Liver (tissue), 9 donors: ENCODE data around the gene UGGT2. TPM values are rescaled to one million over a fixed set of nuclear protein-coding genes. Genes with fewer than 3 reads are reported as not detected.

ENCODE experiments used
- DNase-seq: peaks from one replicate; pipeline ENCODE4 v3.0.0-alpha.2; 2017; ENCODE audit warnings: low spot score
- H3K27ac ChIP-seq, 2 donors: one replicate each; pipeline ENCODE4 v1.7.0; 2013; ENCODE audit warnings: inconsistent platforms in 2 of 2, low read length in 2 of 2, control low read depth in 1 of 2, low read depth in 1 of 2, mild to moderate bottlenecking in 1 of 2
- H3K27me3 ChIP-seq, 4 donors: one replicate each; pipeline versions ENCODE4 v1.6.1 to v1.7.0; 2013; ENCODE audit warnings: low read length in 3 of 4, inconsistent platforms in 1 of 4, mild to moderate bottlenecking in 1 of 4, moderate library complexity in 1 of 4; ENCODE audit not compliant: control insufficient read depth in 4 of 4, insufficient read depth in 4 of 4
- H3K36me3 ChIP-seq, 4 donors: one replicate each; pipeline versions ENCODE4 v1.6.1 to v1.7.0; 2013; ENCODE audit warnings: low read length in 3 of 4, mild to moderate bottlenecking in 3 of 4, low read depth in 1 of 4, moderate library complexity in 1 of 4; ENCODE audit not compliant: control insufficient read depth in 4 of 4, insufficient read depth in 3 of 4
- H3K4me1 ChIP-seq, 4 donors: one replicate each; pipeline versions ENCODE4 v1.6.1 to v1.7.0; 2013; ENCODE audit warnings: low read length in 3 of 4, mild to moderate bottlenecking in 3 of 4, moderate library complexity in 1 of 4; ENCODE audit not compliant: control insufficient read depth in 4 of 4, insufficient read depth in 4 of 4
- H3K4me3 ChIP-seq, 3 donors: one replicate each; pipeline versions ENCODE4 v1.6.1 to v1.7.0; 2013; ENCODE audit warnings: low read length in 3 of 3, control low read depth in 1 of 3, low read depth in 1 of 3, mild to moderate bottlenecking in 1 of 3
- H3K9ac ChIP-seq, 2 donors: one replicate each; pipeline ENCODE4 v1.7.0; 2013; ENCODE audit warnings: low read length in 2 of 2, mild to moderate bottlenecking in 2 of 2, moderate library complexity in 2 of 2, control low read depth in 1 of 2, low read depth in 1 of 2
- H3K9me3 ChIP-seq, 4 donors: one replicate each; pipeline versions ENCODE4 v1.6.1 to v1.7.0; 2013; ENCODE audit warnings: low read length in 3 of 4; ENCODE audit not compliant: control insufficient read depth in 4 of 4
- EGR1 ChIP-seq, 2 donors: IDR thresholded peaks; 2 replicates each; pipeline ENCODE4 v1.6.1; 2016 to 2018; ENCODE audit warnings: antibody characterized with exemption in 2 of 2, low read depth in 2 of 2
- FOXA1 ChIP-seq: IDR thresholded peaks from 2 replicates; pipeline ENCODE4 v1.6.1; 2016; ENCODE audit warnings: antibody characterized with exemption
- FOXA2 ChIP-seq: IDR thresholded peaks from 2 replicates; pipeline ENCODE4 v1.6.1; 2016; ENCODE audit warnings: antibody characterized with exemption
- GABPA ChIP-seq, 2 donors: IDR thresholded peaks in 1 of 2; conservative IDR thresholded peaks in 1 of 2; 2 replicates each; pipeline ENCODE4 v1.6.1; 2016; ENCODE audit warnings: antibody characterized with exemption in 2 of 2, mild to moderate bottlenecking in 1 of 2, moderate library complexity in 1 of 2
- HNF4A ChIP-seq, 2 donors: conservative IDR thresholded peaks; 2 replicates each; pipeline ENCODE4 v1.6.1; 2016; ENCODE audit warnings: antibody characterized with exemption in 2 of 2, mild to moderate bottlenecking in 2 of 2
- HNF4G ChIP-seq: IDR thresholded peaks from 2 replicates; pipeline ENCODE4 v1.6.1; 2016; ENCODE audit warnings: antibody characterized with exemption
- JUND ChIP-seq, 2 donors: IDR thresholded peaks; 2 replicates each; pipeline ENCODE4 v1.6.1; 2016; ENCODE audit warnings: antibody characterized with exemption in 2 of 2
- MAX ChIP-seq: IDR thresholded peaks from 2 replicates; pipeline ENCODE4 v1.6.1; 2016; ENCODE audit warnings: antibody characterized with exemption
- NR2F2 ChIP-seq: IDR thresholded peaks from 2 replicates; pipeline ENCODE4 v1.6.1; 2016; ENCODE audit warnings: antibody characterized with exemption
- RAD21 ChIP-seq, 2 donors: IDR thresholded peaks; 2 replicates each; pipeline ENCODE4 v1.6.1; 2016; ENCODE audit warnings: antibody characterized with exemption in 2 of 2, mild to moderate bottlenecking in 2 of 2
- RXRA ChIP-seq, 2 donors: IDR thresholded peaks; 2 replicates each; pipeline ENCODE4 v1.6.1; 2017 to 2018; ENCODE audit warnings: antibody characterized with exemption in 2 of 2, mild to moderate bottlenecking in 1 of 2
- SP1 ChIP-seq: IDR thresholded peaks from 2 replicates; pipeline ENCODE4 v1.6.1; 2018; ENCODE audit warnings: antibody characterized with exemption, mild to moderate bottlenecking
- TAF1 ChIP-seq: conservative IDR thresholded peaks from 2 replicates; pipeline ENCODE4 v1.6.1; 2016; ENCODE audit warnings: antibody characterized with exemption, mild to moderate bottlenecking
- WGBS: extraction: QIAGEN DNeasy Blood & Tissue Kit; methylation state at CpG from one replicate; pipeline ENCODE4 v1.1.7; 2013; 5-methylcytosine and 5-hydroxymethylcytosine counted together
- polyA plus RNA-seq, 2 donors: library from polyadenylated mRNA; stranded (reverse) in 1 of 2; unstranded in 1 of 2; fragments of 200-250 nt in 1 of 2; fragments of >200 nt in 1 of 2; fragmentation: Nextera tagmentation in 1 of 2; extraction: Ambion mirVana in 1 of 2; gene quantifications; one replicate each; pipeline versions ENCODE4 v1.2.1 to v1.2.3, GENCODE V29; 2013 to 2015
- total RNA-seq, 2 donors: library from RNA; depleted of rRNA; stranded (reverse); fragments of >200 nt; gene quantifications; one replicate each; pipeline ENCODE4 v1.2.3, GENCODE V29; 2014
- TF ChIP-seq, protein P1 (sequence below): IDR thresholded peaks from 2 replicates; pipeline ENCODE4 v1.6.1; 2016; ENCODE audit warnings: antibody characterized with exemption, mild to moderate bottlenecking
- TF ChIP-seq, protein P2 (sequence below): fragments of 150-350 bp; IDR thresholded peaks from 2 replicates; pipeline ENCODE4 v1.5.1; 2017; ENCODE audit warnings: improper control_type of control experiment, low read depth, low read length; ENCODE audit not compliant: missing input control
- TF ChIP-seq, protein P3 (sequence below): IDR thresholded peaks from 2 replicates; pipeline ENCODE4 v1.6.1; 2016; ENCODE audit warnings: antibody characterized with exemption
- TF ChIP-seq, protein P4 (sequence below): IDR thresholded peaks from 2 replicates; pipeline ENCODE4 v1.6.1; 2016; ENCODE audit warnings: antibody characterized with exemption
- donor health status: healthy.
- donor health status: healthy.
- donor health status: healthy.
- donor health status: healthy.
- donor health status: healthy.

The UGGT2 gene
- total and polyA plus RNA-seq, 4 donors: 5.6 to 23.0 (median 13.2) TPM

- no peak for DNase-seq
- Histone ChIP-seq H3K27ac (no peak overlapping the region), H3K9me3 (no peaks in the 10 kb centered on the region), H3K36me3 (peaks cover 7 to 31% (median 25%) of the 10 kb centered on the region in 4 donors), H3K9ac (no peak overlapping the region), H3K4me3 (no peak overlapping the region), H3K4me1 (no peaks in the 10 kb centered on the region), H3K27me3 (no peaks in the 10 kb centered on the region)
- 94% methylated on average over 3 of the region's 3 CpGs for WGBS
- TF ChIP-seq EGR1 (IDR thresholded peaks at IDR 0.05; ENCODE audit: low read depth in 2 of 2): no peak
- TF ChIP-seq, protein P1, sequence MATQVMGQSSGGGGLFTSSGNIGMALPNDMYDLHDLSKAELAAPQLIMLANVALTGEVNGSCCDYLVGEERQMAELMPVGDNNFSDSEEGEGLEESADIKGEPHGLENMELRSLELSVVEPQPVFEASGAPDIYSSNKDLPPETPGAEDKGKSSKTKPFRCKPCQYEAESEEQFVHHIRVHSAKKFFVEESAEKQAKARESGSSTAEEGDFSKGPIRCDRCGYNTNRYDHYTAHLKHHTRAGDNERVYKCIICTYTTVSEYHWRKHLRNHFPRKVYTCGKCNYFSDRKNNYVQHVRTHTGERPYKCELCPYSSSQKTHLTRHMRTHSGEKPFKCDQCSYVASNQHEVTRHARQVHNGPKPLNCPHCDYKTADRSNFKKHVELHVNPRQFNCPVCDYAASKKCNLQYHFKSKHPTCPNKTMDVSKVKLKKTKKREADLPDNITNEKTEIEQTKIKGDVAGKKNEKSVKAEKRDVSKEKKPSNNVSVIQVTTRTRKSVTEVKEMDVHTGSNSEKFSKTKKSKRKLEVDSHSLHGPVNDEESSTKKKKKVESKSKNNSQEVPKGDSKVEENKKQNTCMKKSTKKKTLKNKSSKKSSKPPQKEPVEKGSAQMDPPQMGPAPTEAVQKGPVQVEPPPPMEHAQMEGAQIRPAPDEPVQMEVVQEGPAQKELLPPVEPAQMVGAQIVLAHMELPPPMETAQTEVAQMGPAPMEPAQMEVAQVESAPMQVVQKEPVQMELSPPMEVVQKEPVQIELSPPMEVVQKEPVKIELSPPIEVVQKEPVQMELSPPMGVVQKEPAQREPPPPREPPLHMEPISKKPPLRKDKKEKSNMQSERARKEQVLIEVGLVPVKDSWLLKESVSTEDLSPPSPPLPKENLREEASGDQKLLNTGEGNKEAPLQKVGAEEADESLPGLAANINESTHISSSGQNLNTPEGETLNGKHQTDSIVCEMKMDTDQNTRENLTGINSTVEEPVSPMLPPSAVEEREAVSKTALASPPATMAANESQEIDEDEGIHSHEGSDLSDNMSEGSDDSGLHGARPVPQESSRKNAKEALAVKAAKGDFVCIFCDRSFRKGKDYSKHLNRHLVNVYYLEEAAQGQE: no peak
- TF ChIP-seq MAX: no peak
- TF ChIP-seq JUND (IDR thresholded peaks at IDR 0.05): no peak
- TF ChIP-seq FOXA2: no peak
- TF ChIP-seq HNF4G: no peak
- no peak for TF ChIP-seq HNF4A (conservative IDR thresholded peaks at IDR 0.05)
- no peak for TF ChIP-seq GABPA (IDR thresholded peaks at IDR 0.05 in 1 of 2, conservative IDR thresholded peaks at IDR 0.05 in 1 of 2)
- TF ChIP-seq RAD21 (IDR thresholded peaks at IDR 0.05): no peak
- no peak for TF ChIP-seq TAF1
- no peak for TF ChIP-seq NR2F2
- no peak for TF ChIP-seq RXRA (IDR thresholded peaks at IDR 0.05)
- TF ChIP-seq, protein P2, sequence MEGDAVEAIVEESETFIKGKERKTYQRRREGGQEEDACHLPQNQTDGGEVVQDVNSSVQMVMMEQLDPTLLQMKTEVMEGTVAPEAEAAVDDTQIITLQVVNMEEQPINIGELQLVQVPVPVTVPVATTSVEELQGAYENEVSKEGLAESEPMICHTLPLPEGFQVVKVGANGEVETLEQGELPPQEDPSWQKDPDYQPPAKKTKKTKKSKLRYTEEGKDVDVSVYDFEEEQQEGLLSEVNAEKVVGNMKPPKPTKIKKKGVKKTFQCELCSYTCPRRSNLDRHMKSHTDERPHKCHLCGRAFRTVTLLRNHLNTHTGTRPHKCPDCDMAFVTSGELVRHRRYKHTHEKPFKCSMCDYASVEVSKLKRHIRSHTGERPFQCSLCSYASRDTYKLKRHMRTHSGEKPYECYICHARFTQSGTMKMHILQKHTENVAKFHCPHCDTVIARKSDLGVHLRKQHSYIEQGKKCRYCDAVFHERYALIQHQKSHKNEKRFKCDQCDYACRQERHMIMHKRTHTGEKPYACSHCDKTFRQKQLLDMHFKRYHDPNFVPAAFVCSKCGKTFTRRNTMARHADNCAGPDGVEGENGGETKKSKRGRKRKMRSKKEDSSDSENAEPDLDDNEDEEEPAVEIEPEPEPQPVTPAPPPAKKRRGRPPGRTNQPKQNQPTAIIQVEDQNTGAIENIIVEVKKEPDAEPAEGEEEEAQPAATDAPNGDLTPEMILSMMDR: no peak
- no peak for TF ChIP-seq FOXA1
- no peak for TF ChIP-seq SP1
Observed at GRCh38 chr13:95793781-95794180, 259.4 kb downstream of the UGGT2 start.

DNA sequence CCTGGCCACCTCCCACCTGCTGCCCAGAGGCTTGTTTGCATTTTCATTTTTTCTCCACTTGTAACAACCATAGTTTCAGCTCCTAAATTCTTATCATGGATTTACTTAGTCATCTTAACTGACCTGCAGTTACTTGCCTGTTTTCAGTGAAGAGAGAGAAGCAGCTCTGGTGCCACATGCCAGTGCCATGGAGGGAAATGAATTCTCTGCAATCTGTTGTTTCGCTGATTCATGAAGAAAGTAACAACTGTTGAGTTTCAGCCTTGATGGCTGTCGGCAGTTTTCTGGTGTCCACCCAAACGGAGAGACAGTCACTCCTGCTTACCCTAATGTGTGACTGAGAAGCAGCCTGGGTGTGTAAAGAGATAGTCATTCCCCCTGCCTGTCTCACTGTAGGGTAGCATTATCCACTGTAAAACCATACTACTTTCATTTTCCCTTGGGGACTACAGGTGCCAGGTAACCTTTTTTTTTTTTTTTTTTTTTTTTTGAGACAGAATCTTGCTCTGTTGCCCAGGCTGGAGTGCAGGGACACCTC lies 260.1 kb downstream of the UGGT2 start:
- 94% methylated on average over 3 of the region's 3 CpGs for WGBS
- no peak for TF ChIP-seq HNF4G
- no peak for TF ChIP-seq RXRA (IDR thresholded peaks at IDR 0.05)
- no peak for TF ChIP-seq FOXA1
- TF ChIP-seq, protein P3, sequence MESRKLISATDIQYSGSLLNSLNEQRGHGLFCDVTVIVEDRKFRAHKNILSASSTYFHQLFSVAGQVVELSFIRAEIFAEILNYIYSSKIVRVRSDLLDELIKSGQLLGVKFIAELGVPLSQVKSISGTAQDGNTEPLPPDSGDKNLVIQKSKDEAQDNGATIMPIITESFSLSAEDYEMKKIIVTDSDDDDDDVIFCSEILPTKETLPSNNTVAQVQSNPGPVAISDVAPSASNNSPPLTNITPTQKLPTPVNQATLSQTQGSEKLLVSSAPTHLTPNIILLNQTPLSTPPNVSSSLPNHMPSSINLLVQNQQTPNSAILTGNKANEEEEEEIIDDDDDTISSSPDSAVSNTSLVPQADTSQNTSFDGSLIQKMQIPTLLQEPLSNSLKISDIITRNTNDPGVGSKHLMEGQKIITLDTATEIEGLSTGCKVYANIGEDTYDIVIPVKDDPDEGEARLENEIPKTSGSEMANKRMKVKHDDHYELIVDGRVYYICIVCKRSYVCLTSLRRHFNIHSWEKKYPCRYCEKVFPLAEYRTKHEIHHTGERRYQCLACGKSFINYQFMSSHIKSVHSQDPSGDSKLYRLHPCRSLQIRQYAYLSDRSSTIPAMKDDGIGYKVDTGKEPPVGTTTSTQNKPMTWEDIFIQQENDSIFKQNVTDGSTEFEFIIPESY: no peak
- TF ChIP-seq, protein P4, sequence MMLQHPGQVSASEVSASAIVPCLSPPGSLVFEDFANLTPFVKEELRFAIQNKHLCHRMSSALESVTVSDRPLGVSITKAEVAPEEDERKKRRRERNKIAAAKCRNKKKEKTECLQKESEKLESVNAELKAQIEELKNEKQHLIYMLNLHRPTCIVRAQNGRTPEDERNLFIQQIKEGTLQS: no peak
- Histone ChIP-seq H3K9ac (no peak overlapping the region), H3K9me3 (no peaks in the 10 kb centered on the region), H3K27me3 (no peaks in the 10 kb centered on the region), H3K4me3 (no peak overlapping the region), H3K27ac (no peak overlapping the region), H3K36me3 (peaks cover 9 to 37% (median 29%) of the 10 kb centered on the region in 4 donors), H3K4me1 (no peaks in the 10 kb centered on the region)
- DNase-seq: no peak
